SH-SY5Y (cell line): ENCODE measurements around the gene CMTM3.

Source experiments
- GATA2 ChIP-seq: IDR thresholded peaks from 2 replicates; pipeline ENCODE4 v1.6.1; 2011; ENCODE audit warnings: mild to moderate bottlenecking, low read depth, low read length
- GATA3 ChIP-seq: IDR thresholded peaks from 2 replicates; pipeline ENCODE4 v1.6.1; 2011; ENCODE audit warnings: low read depth, mild to moderate bottlenecking, low read length, moderate library complexity

DNA sequence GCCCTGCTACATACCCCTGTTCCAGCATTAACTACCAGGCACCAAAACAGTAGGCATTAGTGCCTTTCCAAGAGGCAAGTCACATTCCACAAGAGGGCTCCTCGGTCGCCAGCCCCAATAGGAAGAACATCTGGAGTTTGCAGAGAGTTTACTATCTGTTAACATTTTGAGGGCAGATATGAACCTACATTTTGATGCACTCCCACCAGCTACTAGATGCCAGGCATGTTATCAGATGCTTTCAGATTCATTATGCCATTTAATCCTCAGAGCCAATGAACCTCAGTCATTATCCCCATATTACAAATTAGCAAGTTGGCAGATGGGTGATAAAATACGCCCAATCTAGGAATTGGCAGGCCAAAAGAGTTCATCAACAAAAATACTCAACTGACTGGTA is 29.4 kb upstream of the CMTM3 start:
- TF ChIP-seq GATA2, result no peak
- no peak for TF ChIP-seq GATA3
